ENCODE results near the gene CYTH2.

GRCh38 chr19:48444936-48445200 lies 24.3 kb upstream of the CYTH2 start:
- TF ChIP-seq BRCA1 (IDR thresholded peaks at IDR 0.05; ENCODE audit: low read depth, low read length) (no peak), CTCF (IDR thresholded peaks at IDR 0.05; ENCODE audit: control extremely low read depth in 1 of 3, insufficient read depth in 1 of 3, low read depth in 1 of 3, low read length in 3 of 3) (no peak), EP300 (IDR thresholded peaks at IDR 0.05; ENCODE audit: borderline replicate concordance in 1 of 2, low read depth in 2 of 2, low read length in 2 of 2) (no peak)
